ENCODE measurements around the gene COL4A2.

- TF ChIP-seq YY1 (IDR thresholded peaks at IDR 0.05; ENCODE audit: insufficient read depth, insufficient read length) (no peak), SUZ12 (IDR thresholded peaks at IDR 0.05; ENCODE audit: extremely low read depth, insufficient read depth, insufficient read length) (no peak)
Observed at GRCh38 chr13:110341445-110342244, 34.6 kb downstream of the COL4A2 start.
